Suprapubic skin (tissue), 4 donors: Measurements from ENCODE around the gene PARD6B. TPM values are rescaled to one million over a fixed set of nuclear protein-coding genes. Genes with fewer than 3 reads are reported as not detected.

Experiments
- DNase-seq, 2 donors: peaks; one replicate each; pipeline ENCODE4 v3.0.0-alpha.2; 2019; ENCODE audit warnings: low spot score in 2 of 2
- H3K27ac ChIP-seq: fragments of 200-600 bp; sonication (generic); one replicate; pipeline ENCODE4 v1.5.1; 2019
- H3K27me3 ChIP-seq: fragments of 200-600 bp; sonication (generic); one replicate; pipeline ENCODE4 v1.5.1; 2019
- H3K36me3 ChIP-seq: fragments of 200-600 bp; sonication (generic); one replicate; pipeline ENCODE4 v1.5.1; 2019
- H3K4me1 ChIP-seq: fragments of 200-600 bp; sonication (generic); one replicate; pipeline ENCODE4 v1.5.1; 2019
- H3K4me3 ChIP-seq: fragments of 200-600 bp; sonication (generic); one replicate; pipeline ENCODE4 v1.5.1; 2019; ENCODE audit warnings: mild to moderate bottlenecking
- H3K9me3 ChIP-seq: fragments of 200-600 bp; sonication (generic); one replicate; pipeline ENCODE4 v1.5.1; 2019
- CTCF ChIP-seq, 2 donors: fragments of 200-600 bp in 1 of 2; fragments of 450-650 bp in 1 of 2; sonication (generic) in 1 of 2; IDR thresholded peaks; one replicate each; pipeline ENCODE4 v1.5.1; 2016 to 2019; ENCODE audit warnings: antibody characterized with exemption in 2 of 2, mild to moderate bottlenecking in 1 of 2, moderate library complexity in 1 of 2
- EP300 ChIP-seq: sonication (generic); formaldehyde crosslinking; IDR thresholded peaks from one replicate; pipeline ENCODE4 v1.6.1; 2017; ENCODE audit warnings: antibody characterized with exemption
- POLR2A ChIP-seq, 2 donors: fragments of 450-650 bp; IDR thresholded peaks; one replicate each; pipeline ENCODE4 v1.6.1; 2017; ENCODE audit warnings: antibody characterized with exemption in 2 of 2, mild to moderate bottlenecking in 2 of 2, moderate library complexity in 2 of 2
- POLR2AphosphoS5 ChIP-seq, 3 donors: sonication (generic); formaldehyde crosslinking; IDR thresholded peaks; one replicate each; pipeline ENCODE4 v1.6.1; 2017; ENCODE audit warnings: antibody characterized with exemption in 3 of 3
- WGBS: methylation state at CpG from one replicate; pipeline ENCODE4 v1.1.5; 2018; 5-methylcytosine and 5-hydroxymethylcytosine counted together
- total RNA-seq, 4 donors: library from RNA; depleted of rRNA; stranded (reverse); fragments of >200 nt; gene quantifications; one replicate each; pipeline ENCODE4 v1.1.0, GENCODE V29; 2016

PARD6B gene
- total RNA-seq, 4 donors from 2014 or later: 7.6 to 10.3 (median 8.4) TPM

- Histone ChIP-seq H3K27ac (no peak overlapping the region), H3K27me3 (no peaks in the 10 kb centered on the region), H3K9me3 (no peaks in the 10 kb centered on the region), H3K4me3 (no peak overlapping the region), H3K4me1 (peaks cover 6% of the 10 kb centered on the region), H3K36me3 (no peaks in the 10 kb centered on the region)
- TF ChIP-seq POLR2A (IDR thresholded peaks at IDR 0.05) (no peak), POLR2AphosphoS5 (IDR thresholded peaks at IDR 0.05) (no peak), EP300 (no peak), CTCF (IDR thresholded peaks at IDR 0.05) (no peak)
- DNase-seq: peak in 1 of 2 donors; percentile 37
- WGBS: 71% methylated on average over 13 of the region's 13 CpGs
These were observed 13.2 kb upstream of the PARD6B start for GRCh38 chr20:50717974-50718761.

GRCh38 chr20:50719328-50719727 is 12.1 kb upstream of the PARD6B start:
- no peaks in the 10 kb centered on the region for H3K27me3 ChIP-seq
- WGBS: 91% methylated on average over 4 of the region's 4 CpGs
- no peaks in the 10 kb centered on the region for H3K9me3 ChIP-seq
- no peak for TF ChIP-seq EP300
- TF ChIP-seq POLR2A (IDR thresholded peaks at IDR 0.05): no peak
- peaks cover 9% of the 10 kb centered on the region for H3K4me1 ChIP-seq
- no peak overlapping the region for H3K4me3 ChIP-seq
- no peak for DNase-seq
- H3K27ac ChIP-seq: no peak overlapping the region
- no peaks in the 10 kb centered on the region for H3K36me3 ChIP-seq

GRCh38 chr20:50720026-50720425 is 11.4 kb upstream of the PARD6B start:
- no peak overlapping the region for H3K27ac ChIP-seq
- no peaks in the 10 kb centered on the region for H3K9me3 ChIP-seq
- H3K4me1 ChIP-seq: peaks cover 16% of the 10 kb centered on the region
- TF ChIP-seq POLR2AphosphoS5 (IDR thresholded peaks at IDR 0.05) (no peak), CTCF (IDR thresholded peaks at IDR 0.05) (no peak), EP300 (no peak), POLR2A (IDR thresholded peaks at IDR 0.05) (no peak)
- no peaks in the 10 kb centered on the region for H3K36me3 ChIP-seq
- DNase-seq: peak in 1 of 2 donors; percentile 24
- no peak overlapping the region for H3K4me3 ChIP-seq
- H3K27me3 ChIP-seq: no peaks in the 10 kb centered on the region
- 88% methylated on average over 5 of the region's 5 CpGs for WGBS

GRCh38 chr20:50720582-50720981 is 10.8 kb upstream of the PARD6B start:
- no peaks in the 10 kb centered on the region for H3K27me3 ChIP-seq
- H3K36me3 ChIP-seq: no peaks in the 10 kb centered on the region
- no peaks in the 10 kb centered on the region for H3K9me3 ChIP-seq
- no peak for TF ChIP-seq CTCF (IDR thresholded peaks at IDR 0.05)
- no peak for TF ChIP-seq POLR2AphosphoS5 (IDR thresholded peaks at IDR 0.05)
- TF ChIP-seq EP300: no peak
- no peak for TF ChIP-seq POLR2A (IDR thresholded peaks at IDR 0.05)
- no peak for DNase-seq
- H3K4me1 ChIP-seq: peaks cover 20% of the 10 kb centered on the region
- H3K4me3 ChIP-seq: no peak overlapping the region
- no peak overlapping the region for H3K27ac ChIP-seq

GRCh38 chr20:50721881-50722281 is 9.5 kb upstream of the PARD6B start:
- H3K4me3 ChIP-seq: no peak overlapping the region
- peak; percentile 69 to 80 for DNase-seq
- no peak for TF ChIP-seq EP300
- peak in 2 of 3 donors; percentile 54 to 68 for TF ChIP-seq POLR2AphosphoS5 (IDR thresholded peaks at IDR 0.05)
- H3K4me1 ChIP-seq: peaks cover 20% of the 10 kb centered on the region
- H3K27me3 ChIP-seq: no peaks in the 10 kb centered on the region
- WGBS: 71% methylated on average over 9 of the region's 9 CpGs
- no peaks in the 10 kb centered on the region for H3K36me3 ChIP-seq
- peak overlapping the region; percentile 45 for H3K27ac ChIP-seq
- H3K9me3 ChIP-seq: no peaks in the 10 kb centered on the region

GRCh38 chr20:50722424-50723155 is 8.8 kb upstream of the PARD6B start:
- peak overlapping the region; percentile 45 for H3K27ac ChIP-seq
- 85% methylated on average over 10 of the region's 10 CpGs for WGBS

More at GRCh38 chr20:50722424-50723155, 8.8 kb upstream of the PARD6B start:
- DNase-seq: peak in 1 of 2 donors; percentile 20
- TF ChIP-seq CTCF (IDR thresholded peaks at IDR 0.05) (no peak), POLR2A (IDR thresholded peaks at IDR 0.05) (no peak), EP300 (no peak)
- Histone ChIP-seq H3K36me3 (no peaks in the 10 kb centered on the region), H3K4me1 (peaks cover 20% of the 10 kb centered on the region), H3K27me3 (no peaks in the 10 kb centered on the region), H3K9me3 (no peaks in the 10 kb centered on the region), H3K4me3 (no peak overlapping the region)
